NK-92 (cell line): ENCODE results near the gene OR4F6.

Source experiments
- DNase-seq: peaks from one replicate; lab custom pipeline; 2025; ENCODE audit not compliant: unreplicated experiment; lab: John Stamatoyannopoulos, UW

The OR4F6 gene

DNA sequence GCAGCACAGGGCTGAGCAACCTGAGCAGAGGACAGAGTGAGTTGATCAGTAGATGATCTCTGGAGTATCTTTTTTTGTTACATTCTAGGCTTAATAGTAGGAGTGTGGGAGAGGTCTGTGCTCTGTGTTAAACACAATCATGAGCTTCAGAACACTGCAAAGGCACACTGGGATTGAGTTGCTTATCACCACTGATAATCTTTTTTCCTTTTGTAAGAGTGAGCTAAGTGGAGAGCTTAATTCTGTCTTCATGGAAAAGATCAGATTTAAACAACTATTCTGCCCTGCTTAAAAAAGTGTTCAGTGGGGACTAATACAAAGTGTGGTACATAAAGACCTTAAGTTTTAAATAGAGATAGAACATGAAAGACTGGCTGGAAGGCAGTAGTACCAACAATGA is 1.1 kb downstream of the OR4F6 start:
- DNase-seq = no peak

GRCh38 chr15:101804941-101805340 is 1.6 kb downstream of the OR4F6 start:
- no peak for DNase-seq

- DNase-seq = no peak
Observed at GRCh38 chr15:101805605-101806345, 2.5 kb downstream of the OR4F6 start.

- no peak for DNase-seq
Observed at GRCh38 chr15:101807345-101807945, 4.1 kb downstream of the OR4F6 start.

GRCh38 chr15:101808201-101808600 is 4.9 kb downstream of the OR4F6 start:
- DNase-seq = no peak

DNA sequence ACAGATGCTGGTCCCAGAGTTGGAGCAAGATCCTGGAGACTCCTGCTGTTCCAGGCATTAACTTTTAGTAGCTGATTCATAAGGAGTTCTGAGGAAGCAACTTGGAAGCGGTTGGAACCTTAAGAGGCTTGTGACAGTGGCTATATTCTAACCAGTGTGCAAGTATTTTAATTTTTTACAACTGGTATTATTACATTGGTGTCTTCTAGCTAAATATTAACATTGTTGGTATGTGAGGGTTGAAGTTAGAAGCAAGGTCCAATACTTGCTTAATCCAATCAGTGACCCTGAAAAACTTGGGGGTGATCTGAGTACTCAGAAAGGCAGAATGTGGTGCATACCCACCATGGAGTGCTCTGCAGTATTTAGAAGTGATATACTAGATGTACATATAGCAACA is 7.1 kb downstream of the OR4F6 start:
- DNase-seq = no peak

DNA sequence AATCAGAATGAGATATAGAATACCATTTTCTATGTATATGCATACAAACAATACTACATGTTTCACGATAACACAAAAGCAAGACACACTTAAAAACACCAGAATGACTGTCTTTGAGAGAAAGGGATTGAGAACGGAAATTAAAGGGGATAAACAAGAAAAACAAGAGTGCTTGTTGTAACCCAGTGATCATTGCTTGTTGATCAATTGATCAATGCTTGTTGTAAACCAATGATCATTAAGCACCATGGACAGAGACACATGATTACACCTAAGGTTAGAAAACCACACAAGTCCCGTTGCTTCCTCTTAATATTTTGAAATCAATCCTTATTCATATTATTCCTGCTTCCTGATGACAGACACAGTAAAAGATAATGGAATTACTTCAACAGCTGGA is 7.6 kb downstream of the OR4F6 start:
- DNase-seq = no peak

DNA sequence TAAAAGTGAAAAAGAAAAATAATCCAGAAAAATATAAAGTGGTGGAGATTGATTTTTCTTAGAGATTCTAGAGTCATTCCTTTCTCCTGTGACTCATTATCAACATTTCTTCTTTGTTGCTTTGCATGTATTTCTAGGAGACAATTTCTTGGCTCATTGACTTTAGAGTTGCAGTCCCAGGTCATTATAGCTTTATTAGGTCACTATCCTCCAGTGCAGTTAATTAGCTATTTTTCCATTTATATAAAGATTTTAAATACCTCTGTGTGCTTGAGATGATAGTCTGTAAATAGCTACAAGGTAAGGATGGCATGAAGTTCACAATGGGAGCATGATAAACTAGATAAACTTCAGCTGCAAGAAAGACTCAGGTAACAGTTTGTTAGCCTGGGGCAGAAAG is 8.6 kb downstream of the OR4F6 start, which contains the start of gene OR4F15:
Gene OR4F15 (plus strand): TSS at position 301 of the 400 bp plus-strand sequence. CDS start 5,985 bp downstream, outside the sequence.
- no peak for DNase-seq

GRCh38 chr15:101813803-101814534 is 10.7 kb downstream of the OR4F6 start:
- DNase-seq = no peak

GRCh38 chr15:101820781-101821180 is 17.5 kb downstream of the OR4F6 start:
- DNase-seq = no peak

DNA sequence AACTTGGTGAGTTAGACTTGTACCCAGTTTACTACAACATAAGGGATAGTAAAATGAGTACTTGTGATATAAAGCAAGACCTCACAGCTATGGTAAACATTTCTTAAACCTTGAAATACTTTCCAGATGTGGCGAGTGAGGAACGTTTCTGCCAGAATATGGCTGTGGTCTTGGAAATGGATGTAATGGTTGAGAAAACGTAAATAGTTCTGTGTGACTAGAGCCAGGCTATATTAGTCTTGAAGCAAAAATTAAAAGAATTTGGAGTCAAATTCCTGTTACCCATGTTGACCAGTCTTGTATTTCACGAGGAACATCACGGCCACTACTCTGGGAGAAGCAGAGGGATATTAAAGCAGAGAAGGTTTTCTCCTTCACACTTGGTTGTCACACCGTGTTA is 23.9 kb downstream of the OR4F6 start:
- DNase-seq = no peak

DNA sequence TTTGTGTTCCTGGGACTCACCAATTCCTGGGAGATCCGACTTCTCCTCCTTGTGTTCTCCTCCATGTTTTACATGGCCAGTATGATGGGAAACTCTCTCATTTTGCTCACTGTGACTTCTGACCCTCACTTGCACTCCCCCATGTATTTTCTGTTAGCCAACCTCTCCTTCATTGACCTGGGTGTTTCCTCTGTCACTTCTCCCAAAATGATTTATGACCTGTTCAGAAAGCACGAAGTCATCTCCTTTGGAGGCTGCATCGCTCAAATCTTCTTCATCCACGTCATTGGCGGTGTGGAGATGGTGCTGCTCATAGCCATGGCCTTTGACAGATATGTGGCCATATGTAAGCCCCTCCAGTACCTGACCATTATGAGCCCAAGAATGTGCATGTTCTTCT is 25.5 kb downstream of the OR4F6 start:
- no peak for DNase-seq

GRCh38 chr15:101841656-101842055 is 38.3 kb downstream of the OR4F6 start:
- DNase-seq = no peak

GRCh38 chr15:101844916-101845315 is 41.6 kb downstream of the OR4F6 start:
- DNase-seq = no peak

DNA sequence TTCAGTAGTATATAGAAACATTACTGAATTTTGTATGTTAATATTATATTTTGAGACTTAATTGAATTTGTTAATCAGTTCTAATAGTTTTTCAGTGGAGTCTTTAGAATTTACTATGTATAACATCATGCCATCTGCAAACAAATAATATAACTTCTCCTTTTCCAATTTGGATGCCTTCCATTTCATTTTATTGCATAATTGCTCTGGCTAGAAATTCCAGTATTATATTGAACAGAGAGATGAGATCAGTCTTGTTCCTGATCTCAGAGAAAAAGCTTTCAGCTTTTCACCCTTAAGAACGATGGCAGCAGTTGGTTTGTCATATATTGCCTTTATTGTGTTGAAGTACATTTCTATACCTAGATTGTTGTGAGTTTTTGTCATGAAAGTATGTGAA is 49.0 kb downstream of the OR4F6 start:
- DNase-seq = no peak
